Measurements from ENCODE around the gene ABHD8. TPM values are rescaled to one million over a fixed set of nuclear protein-coding genes. Genes with fewer than 3 reads are reported as not detected.

Gene ABHD8
- total RNA-seq, 1 donor from 2014 or later = 8.5 TPM

DNA sequence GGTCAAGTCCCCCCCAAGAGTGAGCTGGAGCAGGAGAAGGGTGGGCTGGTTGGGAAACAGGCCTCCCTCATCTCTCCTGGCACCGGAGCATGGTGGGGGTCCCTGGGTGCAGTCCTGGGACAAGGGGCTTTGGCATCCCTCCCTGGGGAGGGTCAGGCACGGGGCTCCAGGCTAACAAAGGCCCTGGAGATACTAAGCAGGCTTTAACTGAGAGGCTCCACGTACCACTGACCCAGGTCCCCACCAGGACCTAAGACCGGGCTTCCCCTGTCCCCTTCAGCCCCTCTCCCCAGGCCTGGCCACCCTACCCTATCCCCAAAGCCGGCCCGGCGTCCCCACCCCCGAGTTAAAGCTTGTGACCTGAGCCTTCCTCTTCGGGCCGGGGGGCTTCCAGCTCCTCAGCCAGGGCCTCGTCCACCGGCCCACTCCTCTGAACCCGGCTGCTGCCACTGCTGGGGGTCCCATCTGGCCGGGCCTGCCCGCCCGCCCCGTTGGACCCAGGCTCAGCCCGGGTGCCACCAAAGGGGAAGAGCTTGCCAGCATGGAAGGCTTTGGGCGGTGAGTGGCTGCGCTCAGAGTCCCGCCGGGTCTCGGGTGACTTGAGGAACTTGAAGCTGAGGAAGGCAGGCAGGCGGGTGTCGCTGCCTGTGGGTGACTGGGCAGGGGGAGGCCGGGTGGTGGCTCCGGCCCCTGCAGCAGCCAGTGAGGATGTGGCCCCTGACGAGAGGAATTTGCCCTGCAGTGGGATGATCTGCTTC is 21.3 kb upstream of the ABHD8 start:
- peaks cover 10% of the 10 kb centered on the region for H3K36me3 Mint-ChIP-seq (ENCODE audit: low read depth, unreplicated experiment)
- FAIRE-seq (no peak), DNase-seq (ENCODE audit: low read depth) (no peak)
- H3K4me1 Mint-ChIP-seq (ENCODE audit: low read depth, unreplicated experiment) = peaks cover 6% of the 10 kb centered on the region
- peaks cover 3% of the 10 kb centered on the region for H3K4me1 ChIP-seq (ENCODE audit: insufficient read depth, low read length)
- no peak overlapping the region for H3K9ac ChIP-seq (ENCODE audit: low read length)
- H3K79me2 ChIP-seq (ENCODE audit: insufficient read depth, low read length) = no peaks in the 10 kb centered on the region
- no peak overlapping the region for H3K4me3 ChIP-seq (ENCODE audit: insufficient read depth, low read depth, low read length)
- no peak overlapping the region for H3K4me2 ChIP-seq (ENCODE audit: low read length)
- no peak overlapping the region for H3K27ac Mint-ChIP-seq (ENCODE audit: unreplicated experiment)
- no peak overlapping the region for H3K4me3 Mint-ChIP-seq (ENCODE audit: unreplicated experiment)
- TF ChIP-seq, protein P1, sequence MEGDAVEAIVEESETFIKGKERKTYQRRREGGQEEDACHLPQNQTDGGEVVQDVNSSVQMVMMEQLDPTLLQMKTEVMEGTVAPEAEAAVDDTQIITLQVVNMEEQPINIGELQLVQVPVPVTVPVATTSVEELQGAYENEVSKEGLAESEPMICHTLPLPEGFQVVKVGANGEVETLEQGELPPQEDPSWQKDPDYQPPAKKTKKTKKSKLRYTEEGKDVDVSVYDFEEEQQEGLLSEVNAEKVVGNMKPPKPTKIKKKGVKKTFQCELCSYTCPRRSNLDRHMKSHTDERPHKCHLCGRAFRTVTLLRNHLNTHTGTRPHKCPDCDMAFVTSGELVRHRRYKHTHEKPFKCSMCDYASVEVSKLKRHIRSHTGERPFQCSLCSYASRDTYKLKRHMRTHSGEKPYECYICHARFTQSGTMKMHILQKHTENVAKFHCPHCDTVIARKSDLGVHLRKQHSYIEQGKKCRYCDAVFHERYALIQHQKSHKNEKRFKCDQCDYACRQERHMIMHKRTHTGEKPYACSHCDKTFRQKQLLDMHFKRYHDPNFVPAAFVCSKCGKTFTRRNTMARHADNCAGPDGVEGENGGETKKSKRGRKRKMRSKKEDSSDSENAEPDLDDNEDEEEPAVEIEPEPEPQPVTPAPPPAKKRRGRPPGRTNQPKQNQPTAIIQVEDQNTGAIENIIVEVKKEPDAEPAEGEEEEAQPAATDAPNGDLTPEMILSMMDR (IDR thresholded peaks at IDR 0.05; ENCODE audit: insufficient read depth, low read depth, low read length) = no peak
- TF ChIP-seq EZH2 (IDR thresholded peaks at IDR 0.05; ENCODE audit: insufficient read depth, low read length) = no peak
- peaks cover 2% of the 10 kb centered on the region for H3K27me3 Mint-ChIP-seq (ENCODE audit: low read depth, unreplicated experiment)
- H2AFZ ChIP-seq (ENCODE audit: low read depth, low read length) = no peak overlapping the region
- H3K27ac ChIP-seq (ENCODE audit: low read depth, low read length) = no peak overlapping the region
- no peaks in the 10 kb centered on the region for H3K9me3 ChIP-seq (ENCODE audit: insufficient read depth, low read depth, low read length)
- no peaks in the 10 kb centered on the region for H3K36me3 ChIP-seq (ENCODE audit: insufficient read depth, low read length)
- H4K20me1 ChIP-seq (ENCODE audit: insufficient read depth, low read length) = peaks cover 13% of the 10 kb centered on the region
- H3K9me3 Mint-ChIP-seq (ENCODE audit: unreplicated experiment) = no peaks in the 10 kb centered on the region
- no peaks in the 10 kb centered on the region for H3K27me3 ChIP-seq (ENCODE audit: insufficient read depth, low read length)

DNA sequence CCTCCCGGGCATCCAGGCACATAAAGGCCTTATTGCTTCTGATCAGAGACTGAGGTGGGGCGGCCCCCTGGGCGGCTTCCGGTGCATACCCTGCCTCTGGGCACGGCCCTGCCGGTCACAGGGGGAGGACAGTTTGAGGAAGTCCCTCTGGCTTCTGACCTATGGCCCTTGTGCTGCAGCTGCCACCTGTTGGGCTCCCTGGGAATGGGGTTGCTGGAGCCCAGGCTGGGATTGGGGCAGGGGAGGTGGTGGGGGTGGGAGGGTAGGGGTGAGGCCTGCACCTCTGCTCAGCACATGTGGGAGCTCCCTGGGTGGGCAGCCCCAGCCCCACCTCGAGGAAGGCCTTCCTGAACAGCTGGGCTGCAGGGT is 20.7 kb upstream of the ABHD8 start:
- Mint-ChIP-seq H3K4me3 (ENCODE audit: unreplicated experiment) (no peak overlapping the region), H3K9me3 (ENCODE audit: unreplicated experiment) (no peaks in the 10 kb centered on the region), H3K36me3 (ENCODE audit: low read depth, unreplicated experiment) (peaks cover 10% of the 10 kb centered on the region), H3K4me1 (ENCODE audit: low read depth, unreplicated experiment) (peaks cover 6% of the 10 kb centered on the region), H3K27ac (ENCODE audit: unreplicated experiment) (no peak overlapping the region), H3K27me3 (ENCODE audit: low read depth, unreplicated experiment) (peaks cover 2% of the 10 kb centered on the region)
- Histone ChIP-seq H3K36me3 (ENCODE audit: insufficient read depth, low read length) (no peaks in the 10 kb centered on the region), H3K4me2 (ENCODE audit: low read length) (peak overlapping the region; percentile 26), H3K27me3 (ENCODE audit: insufficient read depth, low read length) (no peaks in the 10 kb centered on the region), H3K79me2 (ENCODE audit: insufficient read depth, low read length) (no peaks in the 10 kb centered on the region), H4K20me1 (ENCODE audit: insufficient read depth, low read length) (peaks cover 11% of the 10 kb centered on the region), H3K27ac (ENCODE audit: low read depth, low read length) (no peak overlapping the region), H3K9ac (ENCODE audit: low read length) (no peak overlapping the region), H2AFZ (ENCODE audit: low read depth, low read length) (no peak overlapping the region), H3K9me3 (ENCODE audit: insufficient read depth, low read depth, low read length) (no peaks in the 10 kb centered on the region), H3K4me3 (ENCODE audit: insufficient read depth, low read depth, low read length) (no peak overlapping the region), H3K4me1 (ENCODE audit: insufficient read depth, low read length) (peaks cover 3% of the 10 kb centered on the region)
- FAIRE-seq = no peak
- DNase-seq (ENCODE audit: low read depth) = no peak
- TF ChIP-seq EZH2 (IDR thresholded peaks at IDR 0.05; ENCODE audit: insufficient read depth, low read length) = no peak
- TF ChIP-seq, protein P1 (IDR thresholded peaks at IDR 0.05; ENCODE audit: insufficient read depth, low read depth, low read length) = no peak

DNA sequence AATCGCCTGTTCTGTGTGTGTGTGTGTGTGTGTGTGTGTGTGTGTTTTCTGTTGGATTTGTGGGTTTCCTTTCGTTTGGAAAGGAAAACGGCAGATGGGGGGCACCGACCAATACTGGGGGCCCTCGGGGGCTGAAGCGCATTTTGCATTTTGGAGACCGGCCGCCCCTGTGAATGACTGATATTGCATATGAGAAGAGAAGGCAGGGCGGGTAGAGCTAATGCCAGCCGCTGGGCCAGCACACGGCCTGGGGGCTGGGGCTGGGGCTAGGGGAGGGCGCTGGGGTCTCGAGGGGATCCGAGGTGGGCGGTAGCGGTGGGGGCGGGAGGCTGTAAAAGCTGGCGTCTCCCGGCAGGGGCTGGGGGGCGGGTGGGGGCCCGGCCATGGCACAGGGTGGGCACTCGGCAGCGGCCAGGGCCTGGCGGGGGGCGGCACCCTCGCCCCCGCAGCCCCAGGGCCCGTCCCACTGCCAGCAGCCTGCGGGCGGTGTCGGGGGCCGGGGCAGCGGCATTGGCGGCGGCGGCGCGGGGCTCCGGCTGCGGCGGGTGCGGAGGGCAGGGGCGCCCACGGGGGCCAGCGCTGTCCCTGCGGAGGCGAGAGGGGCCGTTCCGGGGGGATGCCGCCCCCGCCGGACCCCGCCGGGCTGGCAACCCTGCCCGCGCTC is 20.2 kb upstream of the ABHD8 start:
- peaks cover 3% of the 10 kb centered on the region for H3K4me1 ChIP-seq (ENCODE audit: insufficient read depth, low read length)
- no peaks in the 10 kb centered on the region for H3K9me3 ChIP-seq (ENCODE audit: insufficient read depth, low read depth, low read length)
- H4K20me1 ChIP-seq (ENCODE audit: insufficient read depth, low read length) = peaks cover 11% of the 10 kb centered on the region
- H3K4me3 ChIP-seq (ENCODE audit: insufficient read depth, low read depth, low read length) = no peak overlapping the region
- H3K27ac ChIP-seq (ENCODE audit: low read depth, low read length) = no peak overlapping the region
- Mint-ChIP-seq H3K36me3 (ENCODE audit: low read depth, unreplicated experiment) (peaks cover 10% of the 10 kb centered on the region), H3K9me3 (ENCODE audit: unreplicated experiment) (no peaks in the 10 kb centered on the region), H3K27me3 (ENCODE audit: low read depth, unreplicated experiment) (peaks cover 2% of the 10 kb centered on the region), H3K4me1 (ENCODE audit: low read depth, unreplicated experiment) (peaks cover 6% of the 10 kb centered on the region), H3K4me3 (ENCODE audit: unreplicated experiment) (no peak overlapping the region), H3K27ac (ENCODE audit: unreplicated experiment) (peak overlapping the region; percentile 7)
- FAIRE-seq (no peak), DNase-seq (ENCODE audit: low read depth) (no peak)
- no peaks in the 10 kb centered on the region for H3K36me3 ChIP-seq (ENCODE audit: insufficient read depth, low read length)
- TF ChIP-seq, protein P1 (IDR thresholded peaks at IDR 0.05; ENCODE audit: insufficient read depth, low read depth, low read length) = no peak
- no peak for TF ChIP-seq EZH2 (IDR thresholded peaks at IDR 0.05; ENCODE audit: insufficient read depth, low read length)
- H3K27me3 ChIP-seq (ENCODE audit: insufficient read depth, low read length) = no peaks in the 10 kb centered on the region
- no peaks in the 10 kb centered on the region for H3K79me2 ChIP-seq (ENCODE audit: insufficient read depth, low read length)
- no peak overlapping the region for H2AFZ ChIP-seq (ENCODE audit: low read depth, low read length)
- H3K9ac ChIP-seq (ENCODE audit: low read length) = no peak overlapping the region
- H3K4me2 ChIP-seq (ENCODE audit: low read length) = peak overlapping the region; percentile 26

Data from astrocyte (in vitro differentiated cells and primary cell).